Activated naive CD8-positive, alpha-beta T cell treated with anti-CD3 and anti-CD28 coated beads, Interleukin-2, amount 50 U/mL, for 24 hours (primary cell): ENCODE results near the gene PACSIN2.

ENCODE experiments used
- ATAC-seq: fragments of 150-1000 bp; cut with Tn5 transposase; one replicate; pipeline ENCODE4 v1.10.0; 2021
- DNase-seq: peaks from one replicate; pipeline ENCODE4 v3.0.0; 2021
- H3K27ac Mint-ChIP-seq: one replicate; pipeline ENCODE4 v1.8.0; 2021; ENCODE audit warnings: mild to moderate bottlenecking, mixed read lengths
- H3K27me3 Mint-ChIP-seq: one replicate; pipeline ENCODE4 v1.8.0; 2021; ENCODE audit warnings: mixed read lengths
- H3K36me3 Mint-ChIP-seq: one replicate; pipeline ENCODE4 v1.8.0; 2021; ENCODE audit warnings: low read depth, mixed read lengths
- H3K4me1 Mint-ChIP-seq: one replicate; pipeline ENCODE4 v1.8.0; 2021; ENCODE audit warnings: mixed read lengths
- H3K4me3 Mint-ChIP-seq: one replicate; pipeline ENCODE4 v1.8.0; 2021; ENCODE audit warnings: mild to moderate bottlenecking, moderate library complexity, mixed read lengths
- H3K9me3 Mint-ChIP-seq: one replicate; pipeline ENCODE4 v1.8.0; 2021; ENCODE audit warnings: mixed read lengths

Gene PACSIN2

DNA sequence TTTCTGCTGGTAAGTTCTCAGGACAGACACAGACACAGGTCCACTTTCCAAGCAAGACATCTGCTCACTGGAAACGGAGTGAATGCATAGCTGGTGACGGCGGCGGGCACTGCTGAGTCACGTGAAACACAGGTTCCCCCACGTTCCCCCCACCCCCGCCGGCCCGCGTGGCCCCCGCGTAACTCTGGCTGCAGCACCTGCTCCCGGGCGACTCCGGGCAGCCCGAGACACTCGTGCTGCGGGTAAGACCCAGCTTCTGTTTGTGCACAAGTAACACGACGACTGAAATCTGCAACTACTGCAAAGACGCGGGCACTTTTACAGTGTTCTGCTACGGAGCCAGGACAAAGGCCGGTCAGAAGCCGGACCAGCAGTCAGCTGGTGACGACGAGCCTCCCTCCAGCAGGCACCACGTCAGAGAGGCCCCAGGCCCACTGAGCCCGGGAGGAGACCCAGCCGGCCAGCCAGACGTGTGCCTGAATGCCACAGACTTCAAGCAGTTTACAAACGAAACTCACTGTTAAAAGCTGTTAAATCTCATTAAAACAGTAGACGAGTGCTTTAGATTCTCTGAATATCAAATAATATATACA, 145.0 kb downstream of the PACSIN2 start:
- peaks cover 2% of the 10 kb centered on the region for H3K9me3 Mint-ChIP-seq
- no peak overlapping the region for H3K27ac Mint-ChIP-seq
- ATAC-seq (no peak), DNase-seq (no peak)
- no peak overlapping the region for H3K4me3 Mint-ChIP-seq
- peaks cover 5% of the 10 kb centered on the region for H3K4me1 Mint-ChIP-seq
- H3K36me3 Mint-ChIP-seq: peaks cover 5% of the 10 kb centered on the region
- H3K27me3 Mint-ChIP-seq: no peaks in the 10 kb centered on the region

DNA sequence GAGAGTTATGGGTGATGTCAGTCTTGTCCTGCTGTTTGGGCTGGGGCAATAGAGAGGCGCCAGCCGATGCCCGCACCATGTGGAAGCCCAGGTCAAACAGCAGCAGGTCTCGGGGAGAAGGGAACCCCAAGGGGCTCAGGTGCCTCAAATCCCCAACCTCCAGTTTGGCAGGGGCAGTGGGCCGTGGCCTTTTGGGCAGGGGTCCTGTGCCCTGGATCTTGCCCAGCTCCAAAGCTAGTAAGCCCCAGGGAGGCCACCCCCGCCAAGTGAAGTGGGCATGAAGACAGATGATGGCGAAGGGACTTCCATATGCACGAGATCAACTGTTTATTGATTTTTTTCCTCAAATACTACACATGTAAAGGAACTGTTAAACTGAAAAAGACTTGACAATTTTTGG, 145.5 kb downstream of the PACSIN2 start:
- Mint-ChIP-seq H3K4me3 (no peak overlapping the region), H3K4me1 (peaks cover 10% of the 10 kb centered on the region), H3K27me3 (no peaks in the 10 kb centered on the region), H3K27ac (no peak overlapping the region), H3K9me3 (peaks cover 6% of the 10 kb centered on the region), H3K36me3 (peaks cover 9% of the 10 kb centered on the region)
- no peak for DNase-seq
- no peak for ATAC-seq

DNA sequence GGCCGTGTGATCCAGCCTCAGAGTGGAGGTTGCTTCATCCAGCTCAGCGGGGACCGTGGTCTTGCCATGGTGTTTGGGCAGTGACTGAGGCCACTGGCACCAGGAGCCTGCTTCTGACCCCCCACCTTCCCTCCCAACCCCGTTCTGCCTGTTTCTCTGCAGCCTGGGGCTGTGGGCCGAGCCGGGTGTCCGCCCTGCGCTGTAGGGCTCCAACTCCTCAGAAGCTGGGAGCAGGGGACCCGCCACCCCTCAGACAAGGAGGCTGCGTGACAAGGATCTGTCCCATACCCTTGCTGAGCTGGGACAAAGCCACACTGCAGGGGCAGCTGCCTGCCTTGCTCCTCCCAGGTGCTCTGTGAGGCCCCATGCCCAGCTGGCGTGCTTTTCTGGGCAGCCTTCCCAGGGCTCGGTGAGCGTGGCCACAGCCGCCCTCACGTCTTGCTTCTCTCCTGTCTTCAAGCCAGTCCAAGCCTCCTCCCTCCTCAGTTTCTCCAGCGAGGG, 146.1 kb downstream of the PACSIN2 start:
- H3K4me1 Mint-ChIP-seq: peaks cover 17% of the 10 kb centered on the region
- no peak for ATAC-seq
- no peaks in the 10 kb centered on the region for H3K27me3 Mint-ChIP-seq
- H3K9me3 Mint-ChIP-seq: peaks cover 7% of the 10 kb centered on the region
- H3K27ac Mint-ChIP-seq: no peak overlapping the region
- peaks cover 10% of the 10 kb centered on the region for H3K36me3 Mint-ChIP-seq
- H3K4me3 Mint-ChIP-seq: no peak overlapping the region
- no peak for DNase-seq

DNA sequence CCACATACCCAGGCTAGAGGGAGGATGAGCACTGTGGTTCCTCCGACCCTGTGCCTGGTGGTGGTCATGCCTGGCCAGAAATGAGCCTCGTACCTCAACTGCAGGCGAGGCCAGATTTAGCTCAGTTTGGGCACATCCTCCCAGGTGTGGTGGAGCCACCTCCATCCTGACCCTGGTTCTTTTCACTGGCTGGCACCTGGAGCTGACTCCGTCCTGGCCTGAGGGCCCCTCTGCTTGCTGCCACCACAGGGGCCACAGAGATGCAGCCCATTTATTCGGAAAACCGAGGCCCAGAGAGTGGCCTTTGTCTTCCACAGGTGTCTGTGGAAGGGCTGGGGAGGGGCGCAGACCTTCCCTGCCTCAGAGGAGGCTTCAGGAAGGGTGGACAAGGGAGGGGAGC, 148.8 kb downstream of the PACSIN2 start:
- DNase-seq (no peak), ATAC-seq (no peak)
- Mint-ChIP-seq H3K4me1 (peaks cover 35% of the 10 kb centered on the region), H3K27me3 (peaks cover 3% of the 10 kb centered on the region), H3K36me3 (peaks cover 22% of the 10 kb centered on the region), H3K27ac (no peak overlapping the region), H3K4me3 (no peak overlapping the region), H3K9me3 (peaks cover 17% of the 10 kb centered on the region)

DNA sequence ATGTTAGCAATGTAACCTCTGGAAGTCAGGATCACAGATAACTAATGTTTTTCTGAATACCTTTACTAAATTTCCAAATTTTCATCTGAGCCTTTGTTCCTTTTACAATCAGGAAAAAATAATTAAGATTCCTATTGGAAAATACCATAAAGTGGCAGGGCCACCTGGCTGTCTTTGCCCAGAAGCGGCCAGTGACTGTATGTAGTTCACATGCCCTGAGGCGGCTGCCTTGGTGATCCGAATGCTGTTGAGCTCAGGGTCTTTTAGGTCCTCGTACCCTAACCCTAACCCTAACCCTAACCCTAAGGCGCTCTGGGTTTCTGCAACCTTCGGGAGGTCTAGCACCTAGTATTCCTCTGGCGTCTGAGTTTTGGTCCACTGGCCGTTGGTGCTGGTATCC, 149.4 kb downstream of the PACSIN2 start:
- DNase-seq (no peak), ATAC-seq (no peak)
- Mint-ChIP-seq H3K36me3 (peaks cover 19% of the 10 kb centered on the region), H3K9me3 (peaks cover 17% of the 10 kb centered on the region), H3K27ac (no peak overlapping the region), H3K4me1 (peaks cover 41% of the 10 kb centered on the region), H3K4me3 (no peak overlapping the region), H3K27me3 (peaks cover 3% of the 10 kb centered on the region)

DNA sequence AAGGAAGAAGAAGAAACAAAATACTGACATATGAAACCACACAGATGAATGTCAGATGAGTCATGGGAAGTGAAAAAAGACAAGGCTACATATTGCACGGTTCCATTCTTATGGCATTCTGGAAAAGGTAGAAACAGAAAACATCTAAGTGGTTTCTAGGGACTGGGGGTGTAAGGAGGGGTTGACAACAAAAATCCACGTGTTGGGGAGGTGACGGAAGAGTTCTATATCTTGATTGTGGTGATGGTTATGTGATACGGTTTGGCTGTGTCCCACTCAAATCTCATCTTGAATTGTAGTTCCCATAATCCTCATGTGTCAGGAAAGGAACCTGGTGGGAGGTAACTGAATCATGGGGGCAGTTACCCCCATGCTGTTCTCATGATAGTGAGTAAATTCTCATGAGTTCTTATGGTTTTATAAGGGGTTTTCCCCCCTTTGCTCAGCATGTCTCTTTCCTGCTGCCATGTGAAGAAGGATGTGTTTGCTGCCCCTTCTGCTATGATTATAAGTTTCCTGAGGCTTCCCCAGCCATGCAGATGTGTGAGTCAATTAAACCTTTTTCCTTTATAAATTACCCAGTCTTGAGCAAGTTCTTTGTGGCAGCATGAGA, 151.5 kb downstream of the PACSIN2 start:
- Mint-ChIP-seq H3K27ac (peak overlapping the region; percentile 95), H3K36me3 (peaks cover 19% of the 10 kb centered on the region), H3K4me1 (peaks cover 43% of the 10 kb centered on the region), H3K9me3 (peaks cover 17% of the 10 kb centered on the region), H3K27me3 (peaks cover 3% of the 10 kb centered on the region), H3K4me3 (peak overlapping the region; percentile 54)
- ATAC-seq (peak; percentile 80), DNase-seq (peak; percentile 58)

DNA sequence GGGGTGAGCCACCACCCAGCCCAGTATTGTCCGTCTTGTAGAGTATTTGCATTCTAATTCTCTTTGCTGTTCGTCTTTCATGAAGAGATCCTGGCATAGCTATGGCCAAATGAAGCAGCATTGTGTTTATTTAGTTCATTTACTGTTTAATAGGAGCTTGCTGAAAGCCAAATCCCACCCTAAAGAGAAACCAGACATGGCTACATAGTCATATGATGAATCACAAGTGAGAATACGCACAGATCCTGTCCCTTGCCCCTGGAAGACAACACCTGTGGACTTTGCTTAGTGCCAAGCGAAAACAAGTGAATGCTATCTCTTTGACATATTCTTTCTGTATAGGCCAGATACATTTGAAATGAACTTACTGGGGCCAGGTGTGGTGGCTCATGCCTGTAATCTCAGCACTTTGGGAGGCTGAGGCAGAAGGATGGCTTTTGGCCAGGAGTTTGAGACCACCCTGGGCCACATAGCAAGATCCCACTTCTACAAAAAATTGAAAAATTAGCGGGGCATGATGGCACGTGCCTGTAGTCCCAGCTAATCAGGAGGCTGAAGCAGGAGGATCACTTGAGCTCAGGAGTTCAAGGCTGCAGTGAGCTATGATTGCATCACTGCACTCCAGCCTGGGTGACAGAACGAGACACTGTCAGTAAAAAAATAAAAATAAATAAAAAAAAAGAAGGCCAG, 152.8 kb downstream of the PACSIN2 start:
- no peak overlapping the region for H3K4me3 Mint-ChIP-seq

DNA sequence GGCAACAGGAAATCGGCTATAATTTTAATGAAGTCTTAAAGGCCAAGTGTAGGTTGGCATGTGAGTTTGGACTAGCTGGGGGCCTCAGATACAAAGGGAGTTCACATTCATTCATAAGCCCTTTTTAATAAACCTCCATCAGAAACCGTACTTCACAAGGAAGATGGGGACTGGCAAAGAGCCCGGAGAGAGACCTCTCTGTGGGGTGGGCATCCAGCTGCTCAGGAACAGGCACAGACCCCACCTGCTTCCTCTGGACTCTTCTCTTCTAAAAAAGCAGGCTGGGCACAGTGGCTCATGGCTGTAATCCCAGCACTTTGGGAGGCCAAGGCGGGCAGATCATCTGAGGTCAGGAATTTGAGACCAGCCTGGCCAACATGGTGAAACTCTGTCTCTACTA, 154.0 kb downstream of the PACSIN2 start:
- H3K27me3 Mint-ChIP-seq: peaks cover 3% of the 10 kb centered on the region
- peaks cover 17% of the 10 kb centered on the region for H3K9me3 Mint-ChIP-seq
- peaks cover 19% of the 10 kb centered on the region for H3K36me3 Mint-ChIP-seq
- peaks cover 40% of the 10 kb centered on the region for H3K4me1 Mint-ChIP-seq
- H3K27ac Mint-ChIP-seq: no peak overlapping the region
- no peak for DNase-seq
- no peak overlapping the region for H3K4me3 Mint-ChIP-seq
- ATAC-seq: no peak

More for the DNA sequence above, 152.8 kb downstream of the PACSIN2 start:
- DNase-seq (no peak), ATAC-seq (no peak)
- Mint-ChIP-seq H3K4me1 (peaks cover 37% of the 10 kb centered on the region), H3K27ac (no peak overlapping the region), H3K9me3 (peaks cover 17% of the 10 kb centered on the region), H3K36me3 (peaks cover 19% of the 10 kb centered on the region), H3K27me3 (peaks cover 3% of the 10 kb centered on the region)

DNA sequence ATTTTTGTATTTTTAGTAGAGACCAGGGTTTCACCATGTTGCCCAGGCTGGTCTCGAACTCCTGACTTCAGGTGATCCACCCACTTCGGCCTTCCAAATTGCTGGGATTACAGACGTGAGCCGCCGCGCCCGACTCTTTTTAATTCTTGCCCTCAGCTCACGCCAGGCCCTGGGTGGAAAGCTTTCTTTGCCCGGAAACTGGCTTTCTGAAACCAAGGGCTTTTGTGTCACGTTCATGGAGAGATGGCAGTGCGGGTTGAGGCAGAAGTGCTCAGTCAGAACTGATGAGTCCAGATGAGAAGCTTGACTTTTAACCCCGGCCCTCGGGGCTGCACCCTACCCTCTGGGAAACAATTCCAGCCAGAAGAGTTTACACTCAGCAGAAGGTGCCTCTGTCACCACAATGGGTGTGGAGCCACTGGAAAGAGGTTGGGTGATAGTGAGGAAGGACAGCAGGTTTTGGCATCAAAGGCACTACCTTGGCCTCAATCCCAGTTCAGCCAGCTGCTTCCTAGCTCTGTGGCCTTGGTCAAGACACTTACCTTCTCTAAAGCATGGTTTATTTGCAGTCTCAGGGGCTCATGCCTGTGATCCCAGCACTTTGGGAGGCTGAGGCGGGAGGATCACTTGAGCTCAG, 157.0 kb downstream of the PACSIN2 start:
- no peak overlapping the region for H3K27ac Mint-ChIP-seq

DNA sequence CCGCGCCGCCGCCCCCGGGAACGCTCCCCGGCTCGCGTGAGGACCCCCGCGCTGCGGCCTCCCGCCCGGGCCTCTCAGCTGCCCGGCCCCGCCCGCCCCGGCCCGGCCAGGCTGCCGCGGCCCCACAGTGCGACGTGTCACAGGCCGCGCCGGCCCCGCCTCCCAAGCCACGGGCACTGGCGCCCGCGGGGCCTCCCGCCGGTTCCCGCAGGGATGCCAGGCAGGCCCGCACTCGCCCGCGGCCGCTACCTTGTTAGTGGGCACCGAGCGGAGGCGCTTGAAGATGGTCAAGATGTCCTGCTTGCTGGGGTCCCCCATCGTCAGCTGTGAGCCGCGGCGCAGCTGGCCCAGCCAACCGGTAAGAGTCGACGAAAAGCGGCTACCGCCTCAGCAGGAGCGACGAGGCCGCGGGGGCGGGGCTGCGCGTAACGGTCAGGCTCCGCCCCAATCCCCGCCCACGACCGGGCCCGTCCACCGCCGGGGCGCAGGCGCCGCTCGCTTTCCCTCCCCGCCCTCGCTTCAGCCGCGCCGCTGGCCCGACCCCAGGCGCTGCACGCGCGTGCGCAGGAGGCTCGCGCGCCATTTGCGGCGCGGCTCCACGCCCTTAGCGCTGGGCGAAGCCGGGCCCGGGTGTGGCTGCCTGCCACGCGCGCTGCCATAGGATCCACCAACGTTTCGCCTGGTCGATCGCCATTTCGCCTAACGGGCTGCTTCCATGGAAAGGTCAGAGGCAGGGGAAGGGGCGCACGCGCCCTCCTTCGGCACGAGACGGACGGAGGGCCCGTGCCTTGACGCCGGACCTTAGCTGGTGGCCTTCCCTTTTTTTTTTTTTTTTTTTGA, 157.9 kb downstream of the PACSIN2 start, which contains the start of gene ARFGAP3:
TSS of gene ARFGAP3 (minus strand) at position 409 of the 840 bp plus-strand sequence. CDS start at position 318, 91 bp downstream.
- DNase-seq (peak; percentile 98), ATAC-seq (peak; percentile 86)
- peaks cover 2% of the 10 kb centered on the region for H3K9me3 Mint-ChIP-seq
- H3K27me3 Mint-ChIP-seq: no peaks in the 10 kb centered on the region
- peak within 1 kb of the TSS; percentile 92 for H3K27ac Mint-ChIP-seq
- peak within 1 kb of the TSS; percentile 88 for H3K4me3 Mint-ChIP-seq
- peaks cover 22% of the 10 kb centered on the region for H3K4me1 Mint-ChIP-seq
- peaks cover 3% of the 10 kb centered on the region for H3K36me3 Mint-ChIP-seq

More for the DNA sequence above, 157.0 kb downstream of the PACSIN2 start:
- H3K36me3 Mint-ChIP-seq: peaks cover 6% of the 10 kb centered on the region
- H3K4me3 Mint-ChIP-seq: peak overlapping the region; percentile 24
- ATAC-seq: no peak
- no peak for DNase-seq
- H3K27me3 Mint-ChIP-seq: no peaks in the 10 kb centered on the region
- H3K9me3 Mint-ChIP-seq: peaks cover 3% of the 10 kb centered on the region
- H3K4me1 Mint-ChIP-seq: peaks cover 25% of the 10 kb centered on the region

DNA sequence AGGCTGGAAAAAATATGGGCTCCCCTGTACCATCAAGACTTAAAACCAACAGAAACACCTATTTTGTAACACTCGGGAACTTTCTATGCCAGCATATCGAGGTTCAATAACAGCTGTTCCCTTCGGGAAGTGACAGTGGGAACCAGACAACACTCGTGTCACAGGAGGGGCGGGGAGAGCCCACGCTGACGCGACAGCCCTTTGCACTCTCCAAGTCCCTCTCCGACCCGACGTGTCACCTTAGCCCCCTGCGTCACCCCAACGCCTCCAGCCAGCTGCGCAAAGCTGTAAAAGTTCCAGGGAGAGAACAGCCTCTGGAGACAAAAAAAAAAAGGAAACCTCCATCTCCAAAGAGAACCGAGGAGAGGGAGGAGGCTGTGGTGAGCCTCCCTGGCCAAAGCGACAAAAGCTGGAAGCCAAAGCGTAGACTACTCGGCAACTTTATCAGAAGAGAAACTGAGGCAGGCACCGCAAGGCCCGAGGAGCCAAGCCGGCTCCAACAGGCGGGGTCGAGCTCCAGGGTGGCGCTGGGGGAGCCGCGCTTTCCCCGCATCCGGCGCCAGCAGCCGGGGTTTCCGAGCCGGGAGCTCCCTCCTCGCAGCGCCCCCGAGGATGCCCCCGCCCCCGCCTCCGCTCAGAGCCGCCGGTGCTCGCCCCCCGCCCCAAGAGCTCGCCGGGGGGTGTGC, 158.6 kb downstream of the PACSIN2 start:
- H3K4me3 Mint-ChIP-seq: peak overlapping the region; percentile 88
- ATAC-seq (peak; percentile 38), DNase-seq (peak; percentile 57)
- peak overlapping the region; percentile 92 for H3K27ac Mint-ChIP-seq
- H3K4me1 Mint-ChIP-seq: peaks cover 20% of the 10 kb centered on the region
- H3K9me3 Mint-ChIP-seq: no peaks in the 10 kb centered on the region
- H3K36me3 Mint-ChIP-seq: no peaks in the 10 kb centered on the region
- H3K27me3 Mint-ChIP-seq: no peaks in the 10 kb centered on the region

DNA sequence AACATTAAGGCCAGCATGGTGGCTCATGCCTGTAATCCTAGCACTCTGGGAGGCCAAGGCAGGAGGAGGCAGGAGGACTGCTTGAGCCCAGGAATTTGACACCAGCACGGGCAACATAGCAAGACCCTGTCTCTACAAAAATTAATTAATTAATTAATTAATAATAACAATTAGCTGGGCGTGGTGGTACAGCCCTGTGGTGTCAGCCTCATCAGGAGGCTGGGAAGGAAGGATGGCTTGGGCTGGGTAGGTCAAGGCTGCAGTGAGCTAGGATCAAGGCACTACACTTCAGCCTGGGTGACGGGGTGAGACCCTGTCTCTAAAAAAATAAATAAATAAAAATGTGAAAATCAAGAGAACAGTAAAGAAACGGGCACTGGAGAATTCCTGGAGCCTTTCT, 159.2 kb downstream of the PACSIN2 start:
- Mint-ChIP-seq H3K27ac (peak overlapping the region; percentile 92), H3K36me3 (no peaks in the 10 kb centered on the region), H3K4me1 (peaks cover 14% of the 10 kb centered on the region), H3K9me3 (no peaks in the 10 kb centered on the region), H3K4me3 (peak overlapping the region; percentile 88), H3K27me3 (no peaks in the 10 kb centered on the region)
- DNase-seq (no peak), ATAC-seq (no peak)

DNA sequence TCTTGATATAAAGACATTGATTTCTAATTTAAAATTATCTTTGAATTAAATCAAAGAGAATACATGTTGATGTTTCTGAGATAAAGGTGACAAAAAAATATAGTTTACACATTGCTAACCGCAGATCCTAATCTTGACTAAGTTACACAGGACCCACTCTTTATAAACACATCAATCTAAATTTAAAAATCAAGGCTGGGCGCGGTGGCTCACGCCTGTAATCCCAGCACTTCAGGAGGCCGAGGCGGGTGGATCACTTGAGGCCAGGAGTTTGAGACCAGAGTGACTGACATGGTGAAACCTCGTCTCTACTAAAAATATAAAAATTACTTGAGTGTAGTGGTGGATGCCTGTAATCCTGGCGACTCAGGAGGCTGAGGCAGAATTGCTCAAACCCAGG, 159.7 kb downstream of the PACSIN2 start:
- Mint-ChIP-seq H3K4me3 (peak overlapping the region; percentile 33), H3K27me3 (no peaks in the 10 kb centered on the region), H3K27ac (no peak overlapping the region), H3K9me3 (no peaks in the 10 kb centered on the region), H3K4me1 (peaks cover 11% of the 10 kb centered on the region), H3K36me3 (no peaks in the 10 kb centered on the region)
- ATAC-seq (no peak), DNase-seq (no peak)
